Suppressor macrophage treated with lipopolysaccharide for 1 hour (primary cell): ENCODE data around the gene QRFP.

Experiments used
- DNase-seq, 3 donors: peaks; one replicate each; pipeline ENCODE4 v3.0.0-alpha.2; 2020 to 2022

Gene QRFP

GRCh38 chr9:130933114-130934046, 36.8 kb upstream of the QRFP start:
- DNase-seq = no peak

GRCh38 chr9:130932255-130933079, 35.9 kb upstream of the QRFP start:
- no peak for DNase-seq

- DNase-seq = no peak
Measured at GRCh38 chr9:130931508-130932254, 35.1 kb upstream of the QRFP start.

GRCh38 chr9:130930804-130931349, 34.3 kb upstream of the QRFP start:
- DNase-seq = no peak

- DNase-seq = no peak
Measured at GRCh38 chr9:130930132-130930803, 33.7 kb upstream of the QRFP start.

- DNase-seq = no peak
Measured at GRCh38 chr9:130929571-130930038, 33.0 kb upstream of the QRFP start.

GRCh38 chr9:130927995-130928900, 31.6 kb upstream of the QRFP start:
- no peak for DNase-seq

GRCh38 chr9:130927338-130927737, 30.7 kb upstream of the QRFP start:
- no peak for DNase-seq

GRCh38 chr9:130925050-130925678, 28.6 kb upstream of the QRFP start:
- DNase-seq = no peak

- no peak for DNase-seq
Measured at GRCh38 chr9:130924448-130924788, 27.8 kb upstream of the QRFP start.

- no peak for DNase-seq
Measured at GRCh38 chr9:130923611-130924447, 27.2 kb upstream of the QRFP start.

- no peak for DNase-seq
Measured at GRCh38 chr9:130922893-130923610, 26.4 kb upstream of the QRFP start.

- DNase-seq = no peak
Measured at GRCh38 chr9:130921989-130922892, 25.6 kb upstream of the QRFP start.

GRCh38 chr9:130921300-130921988, 24.8 kb upstream of the QRFP start:
- DNase-seq = no peak

- no peak for DNase-seq
Measured at GRCh38 chr9:130920762-130921299, 24.2 kb upstream of the QRFP start.

GRCh38 chr9:130920233-130920632, 23.6 kb upstream of the QRFP start:
- no peak for DNase-seq
